Effector CD8-positive, alpha-beta T cell (primary cell): ENCODE measurements around the gene ARSA.
"Not testable (repeated sequence)": the region's sequence is repeated elsewhere in the genome, so short reads cannot be mapped to it uniquely, and the experiment has no call there.

Experiments
- DNase-seq: peaks from one replicate; lab custom pipeline; 2025; lab: John Stamatoyannopoulos, UW

The ARSA gene

GRCh38 chr22:50622723-50623327, 5.1 kb downstream of the ARSA start:
- DNase-seq: no peak

GRCh38 chr22:50621948-50622722, 5.8 kb downstream of the ARSA start:
- peak; percentile 15 for DNase-seq

DNA sequence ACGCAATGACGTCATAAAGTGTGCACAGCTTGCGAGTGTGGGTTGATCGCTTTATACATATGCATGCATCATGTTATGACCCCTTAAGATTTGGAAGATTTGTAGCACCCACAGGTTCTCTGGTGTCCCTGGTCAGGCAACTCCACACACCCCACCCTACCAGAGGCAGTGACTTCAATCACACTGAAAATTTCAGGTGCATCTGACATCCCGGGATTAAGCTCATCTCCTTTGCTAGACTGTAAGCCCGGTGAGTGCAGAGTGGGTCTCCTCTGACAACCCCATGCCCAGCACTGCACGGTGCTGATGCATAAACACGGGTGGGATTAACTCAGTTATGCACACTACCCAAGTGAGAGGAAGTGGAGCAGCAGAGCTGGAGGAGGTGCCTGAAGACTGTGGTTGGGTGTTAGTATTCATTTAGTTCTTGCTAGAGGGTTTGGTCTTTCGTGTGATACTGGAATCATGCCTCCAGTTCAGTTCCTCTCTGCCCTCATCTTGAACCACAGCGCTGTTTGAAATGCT, 6.5 kb downstream of the ARSA start:
- DNase-seq: peak; percentile 25

- DNase-seq: peak; percentile 62
Observed at GRCh38 chr22:50620593-50621355, 7.2 kb downstream of the ARSA start.

DNA sequence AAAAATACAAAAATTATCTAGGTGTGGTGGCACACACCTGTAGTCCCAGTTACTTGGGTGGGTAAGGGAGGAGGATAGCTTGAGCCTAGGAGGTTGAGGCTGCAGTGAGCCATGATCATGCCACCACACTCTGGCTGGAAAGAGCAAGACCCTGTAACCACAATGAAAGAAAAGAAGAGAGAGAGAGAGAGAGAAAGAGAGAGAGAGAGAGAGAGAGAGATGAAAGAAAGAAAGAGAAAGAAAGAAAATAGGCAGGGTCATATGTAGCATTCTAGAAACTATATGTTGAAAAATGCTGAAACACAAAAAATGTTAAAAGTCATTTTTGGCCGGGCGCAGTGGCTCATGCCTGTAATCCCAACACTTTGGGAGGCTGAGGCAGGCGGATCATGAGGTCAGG, 13.7 kb downstream of the ARSA start:
- DNase-seq: not testable (repeated sequence)

- DNase-seq: no peak
Observed at GRCh38 chr22:50613291-50613981, 14.5 kb downstream of the ARSA start.

DNA sequence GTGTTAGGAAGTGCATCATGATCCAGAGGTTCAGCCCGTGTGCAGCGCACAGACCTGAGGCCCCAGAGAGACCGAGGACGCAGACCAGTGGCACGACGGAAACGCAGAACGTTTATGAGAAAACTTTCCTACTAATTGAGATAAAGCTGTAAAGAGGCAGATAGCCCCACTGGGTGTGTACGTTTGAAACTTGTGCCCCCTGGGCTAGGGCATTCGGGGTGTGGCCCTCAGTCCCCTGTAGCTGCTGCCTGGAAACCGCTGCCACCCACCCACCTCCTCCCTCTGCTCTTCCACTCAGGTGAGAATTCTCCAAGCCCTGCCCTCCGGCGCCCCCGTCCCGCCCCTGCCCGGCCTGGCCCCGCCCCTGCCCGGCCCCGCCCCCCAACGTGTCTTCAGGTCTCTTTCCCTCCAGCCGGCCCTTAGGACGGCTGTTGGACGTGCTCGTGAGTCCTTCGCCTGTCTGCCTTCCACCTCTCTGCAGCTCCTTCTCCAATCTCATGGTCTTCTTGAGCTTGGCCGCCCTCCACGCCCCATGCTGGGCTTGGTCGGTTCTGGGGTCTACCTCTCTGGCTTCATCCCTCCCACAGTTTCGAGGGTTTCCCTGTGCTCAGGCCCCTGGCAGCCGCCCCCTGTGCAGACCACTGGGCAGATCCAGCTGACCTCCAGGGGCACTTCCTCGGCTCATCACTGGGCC, 15.3 kb downstream of the ARSA start:
- DNase-seq: no peak

GRCh38 chr22:50612168-50612527, 15.8 kb downstream of the ARSA start:
- no peak for DNase-seq

- no peak for DNase-seq
Observed at GRCh38 chr22:50611341-50612060, 16.5 kb downstream of the ARSA start.

GRCh38 chr22:50610581-50610980, 17.4 kb downstream of the ARSA start:
- DNase-seq: no peak

DNA sequence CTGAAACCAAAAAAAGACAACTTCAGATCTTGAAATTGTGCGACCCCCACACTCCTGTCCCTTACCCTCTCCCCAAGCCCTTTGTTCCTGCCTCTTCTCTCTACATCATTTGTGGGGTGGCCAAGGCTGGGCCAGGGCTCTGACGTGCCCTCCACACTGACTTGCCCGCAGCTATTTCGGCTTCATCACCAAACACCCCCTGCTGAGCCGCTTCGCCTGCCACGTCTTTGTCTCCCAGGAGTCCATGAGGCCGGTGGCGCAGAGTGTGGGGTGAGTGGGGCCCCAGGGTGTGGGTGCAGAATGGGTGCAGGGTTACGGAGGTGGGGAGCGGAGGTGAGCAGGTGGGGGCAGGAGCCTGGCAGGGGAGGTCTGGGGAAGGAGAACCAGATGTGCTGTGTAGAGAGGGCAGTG, 17.9 kb downstream of the ARSA start:
- no peak for DNase-seq

GRCh38 chr22:50609599-50609998, 18.4 kb downstream of the ARSA start:
- no peak for DNase-seq

GRCh38 chr22:50608996-50609395, 19.0 kb downstream of the ARSA start:
- no peak for DNase-seq

DNA sequence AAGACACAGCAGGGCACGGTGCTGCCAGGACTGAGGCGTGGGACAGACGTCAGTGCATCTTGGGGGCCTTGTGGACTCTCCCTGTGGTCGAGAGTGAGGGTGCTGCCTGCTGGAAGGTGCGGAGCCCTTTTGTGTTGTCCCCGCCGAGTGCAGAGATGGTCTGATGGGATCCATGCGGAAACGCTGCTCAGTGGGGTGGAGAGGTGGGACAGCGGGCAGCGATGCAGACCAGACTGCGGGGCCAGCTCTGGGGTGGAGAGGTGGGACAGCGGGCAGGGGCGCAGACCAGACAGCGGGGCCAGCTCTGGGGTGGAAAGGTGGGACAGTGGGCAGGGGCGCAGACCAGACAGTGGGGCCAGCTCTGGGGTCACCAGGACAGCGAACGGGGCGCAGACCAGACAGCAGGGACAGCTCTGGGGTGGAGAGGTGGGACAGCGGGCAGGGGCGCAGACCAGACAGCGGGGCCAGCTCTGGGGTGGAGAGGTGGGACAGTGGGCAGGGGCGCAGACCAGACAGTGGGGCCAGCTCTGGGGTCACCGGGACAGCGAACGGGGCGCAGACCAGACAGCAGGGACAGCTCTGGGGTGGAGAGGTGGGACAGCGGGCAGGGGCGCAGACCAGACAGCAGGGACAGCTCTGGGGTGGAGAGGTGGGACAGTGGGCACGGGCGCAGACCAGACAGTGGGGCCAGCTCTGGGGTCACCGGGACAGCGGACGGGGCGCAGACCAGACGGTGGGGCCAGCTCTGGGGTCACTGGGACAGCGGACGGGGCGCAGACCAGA, 19.7 kb downstream of the ARSA start:
- not testable (repeated sequence) for DNase-seq

DNA sequence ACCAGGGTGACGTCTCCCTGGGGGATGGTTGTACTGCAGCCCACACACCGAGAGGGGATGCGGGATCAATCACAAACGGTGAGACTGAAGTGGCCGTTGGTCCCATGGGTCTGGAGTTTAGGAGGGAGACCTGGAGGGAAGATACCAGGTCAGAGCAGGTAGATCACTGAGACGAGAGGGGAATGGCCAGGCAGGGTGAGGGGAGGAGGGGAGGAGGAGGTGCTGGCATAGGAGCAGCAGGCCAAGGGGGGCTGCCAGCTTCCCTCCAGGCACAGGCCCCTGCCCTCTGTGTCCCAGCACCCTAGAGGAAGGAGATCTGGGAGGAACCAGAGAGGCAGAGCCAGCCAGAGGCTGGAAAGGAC, 20.3 kb downstream of the ARSA start:
- DNase-seq: no peak

GRCh38 chr22:50606946-50607658, 20.9 kb downstream of the ARSA start:
- DNase-seq: no peak

DNA sequence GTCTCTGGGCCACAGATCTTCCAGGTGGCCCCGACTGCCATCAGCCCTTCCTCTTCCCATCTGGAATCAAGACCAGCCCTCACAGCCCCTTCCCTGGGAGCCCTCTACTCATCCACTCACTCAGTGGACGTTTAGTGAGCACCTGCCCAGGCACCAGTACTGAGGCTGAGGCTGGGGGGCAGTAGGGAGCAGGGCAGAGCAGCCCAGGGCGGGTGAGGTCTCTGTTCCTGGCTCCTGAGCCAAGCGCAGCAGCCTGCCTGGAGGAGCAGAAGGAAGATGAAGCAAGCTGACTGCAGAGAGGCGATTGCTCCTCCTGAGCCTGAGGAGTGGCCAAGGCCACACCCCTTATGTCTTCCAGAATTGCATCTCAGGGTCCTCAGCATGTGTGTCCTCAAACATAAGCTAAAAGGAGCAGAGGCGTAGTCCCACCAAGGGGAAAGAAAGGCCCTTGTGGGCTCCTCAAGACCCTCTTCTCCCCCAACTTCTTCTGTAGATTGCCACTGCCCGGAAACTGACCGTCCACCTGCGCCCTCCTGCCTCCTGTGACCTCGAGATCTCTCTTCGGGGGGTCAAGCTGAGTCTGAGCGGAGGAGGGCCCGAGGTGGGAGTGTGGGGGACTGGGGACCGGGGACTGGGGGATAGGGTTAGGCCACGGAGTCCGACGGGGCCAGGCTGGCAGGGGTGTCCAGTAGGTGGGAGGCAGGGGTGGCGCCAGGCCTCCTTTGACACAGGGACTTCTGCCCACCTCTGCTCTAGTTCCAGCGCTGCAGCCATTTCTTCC, 21.6 kb downstream of the ARSA start:
- no peak for DNase-seq

- DNase-seq: no peak
Observed at GRCh38 chr22:50605613-50606074, 22.3 kb downstream of the ARSA start.
